Renal pelvis (tissue), 4 donors: ENCODE measurements around the gene OPN1SW. TPM values are rescaled to one million over a fixed set of nuclear protein-coding genes. Genes with fewer than 3 reads are reported as not detected.

Source experiments
- DNase-seq: peaks from one replicate; pipeline ENCODE4 v3.0.0-alpha.2; 2013
- polyA plus RNA-seq, 3 donors: library from polyadenylated mRNA; unstranded; fragments of 120-200 nt; gene quantifications; one replicate each; pipeline ENCODE4 v1.2.1, GENCODE V29; 2013; ENCODE audit not compliant: insufficient read length in 3 of 3

Gene OPN1SW
- polyA plus RNA-seq, 3 donors, result 1.2 to 1.9 (median 1.4) TPM

- no peak for DNase-seq
Measured at GRCh38 chr7:128734890-128735289, 40.7 kb downstream of the OPN1SW start.

DNA sequence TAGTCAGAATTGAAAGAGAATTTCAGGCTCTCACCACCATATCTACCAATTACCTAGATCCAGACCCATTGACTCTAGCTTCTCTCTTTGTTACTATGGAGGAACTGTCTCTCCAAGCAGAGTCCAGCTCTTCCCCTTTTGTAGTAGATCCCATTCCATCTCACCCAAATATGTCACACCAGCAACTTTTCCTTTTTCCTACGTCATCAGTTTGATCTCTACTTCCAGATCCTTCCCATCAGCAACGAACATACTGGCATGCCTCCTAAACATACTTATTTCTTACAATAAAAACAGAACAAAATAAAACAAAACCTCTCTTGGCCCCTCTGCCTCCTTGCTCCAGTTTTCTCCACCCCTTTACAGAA lies 42.3 kb downstream of the OPN1SW start:
- DNase-seq, result no peak

DNA sequence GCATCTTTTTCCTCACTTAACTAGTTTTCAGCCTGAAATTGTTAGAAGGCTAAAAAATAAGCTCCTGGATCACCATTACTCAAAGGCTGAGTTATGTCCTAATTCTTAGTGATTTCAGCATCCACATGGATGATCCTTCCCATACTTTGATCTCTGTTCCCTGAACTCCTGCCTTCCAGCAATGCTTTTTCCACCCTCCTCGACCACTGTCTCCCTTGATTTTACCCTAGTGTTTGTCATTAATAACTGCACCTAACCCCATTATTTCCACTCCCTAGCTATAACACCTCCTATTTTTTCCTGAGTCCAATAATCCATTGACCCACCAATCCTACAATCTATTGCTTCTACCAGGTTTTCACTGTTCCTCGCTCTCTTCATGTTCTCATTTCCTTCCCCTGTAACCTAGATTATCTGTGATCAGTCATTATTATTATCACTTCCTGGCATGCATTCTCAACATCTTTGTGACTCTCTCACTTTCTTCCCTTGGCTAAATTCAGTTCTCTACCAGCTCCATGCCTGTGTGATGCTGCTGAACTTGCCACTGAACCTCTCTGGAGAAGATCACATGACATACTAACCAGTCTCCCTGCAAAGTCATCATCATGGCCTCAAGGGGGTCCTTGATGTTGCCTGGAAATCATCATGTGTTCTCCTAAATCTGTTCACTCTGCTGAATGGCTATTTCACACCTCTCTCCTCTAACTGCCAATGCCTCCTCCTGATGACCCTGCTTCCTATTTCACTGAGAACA lies 42.9 kb downstream of the OPN1SW start:
- DNase-seq, result no peak

- no peak for DNase-seq
Measured at GRCh38 chr7:128731184-128731583, 44.4 kb downstream of the OPN1SW start.

- no peak for DNase-seq
Measured at GRCh38 chr7:128729494-128729893, 46.1 kb downstream of the OPN1SW start.

DNA sequence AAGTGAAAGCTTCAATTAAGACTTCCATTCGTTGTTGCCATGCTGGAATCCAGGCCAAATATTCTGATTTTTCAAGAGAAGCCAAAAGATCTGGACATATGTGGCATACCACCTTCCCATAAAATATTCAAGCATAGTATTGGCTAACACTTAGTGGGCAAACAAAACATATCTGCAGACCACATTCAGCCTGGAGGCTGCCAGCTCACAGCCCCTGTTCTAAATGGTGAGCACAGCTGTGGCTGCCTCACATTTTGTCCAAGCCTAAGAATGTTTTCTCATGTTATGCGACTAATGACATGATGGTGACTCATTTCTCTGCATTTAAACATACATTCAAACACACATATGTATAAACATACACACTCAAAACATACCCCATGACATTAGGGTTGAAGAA lies 47.0 kb downstream of the OPN1SW start:
- DNase-seq, result no peak

GRCh38 chr7:128727239-128727638 lies 48.4 kb downstream of the OPN1SW start:
- DNase-seq, result no peak

- DNase-seq, result no peak
Measured at GRCh38 chr7:128726737-128727072, 48.9 kb downstream of the OPN1SW start.

DNA sequence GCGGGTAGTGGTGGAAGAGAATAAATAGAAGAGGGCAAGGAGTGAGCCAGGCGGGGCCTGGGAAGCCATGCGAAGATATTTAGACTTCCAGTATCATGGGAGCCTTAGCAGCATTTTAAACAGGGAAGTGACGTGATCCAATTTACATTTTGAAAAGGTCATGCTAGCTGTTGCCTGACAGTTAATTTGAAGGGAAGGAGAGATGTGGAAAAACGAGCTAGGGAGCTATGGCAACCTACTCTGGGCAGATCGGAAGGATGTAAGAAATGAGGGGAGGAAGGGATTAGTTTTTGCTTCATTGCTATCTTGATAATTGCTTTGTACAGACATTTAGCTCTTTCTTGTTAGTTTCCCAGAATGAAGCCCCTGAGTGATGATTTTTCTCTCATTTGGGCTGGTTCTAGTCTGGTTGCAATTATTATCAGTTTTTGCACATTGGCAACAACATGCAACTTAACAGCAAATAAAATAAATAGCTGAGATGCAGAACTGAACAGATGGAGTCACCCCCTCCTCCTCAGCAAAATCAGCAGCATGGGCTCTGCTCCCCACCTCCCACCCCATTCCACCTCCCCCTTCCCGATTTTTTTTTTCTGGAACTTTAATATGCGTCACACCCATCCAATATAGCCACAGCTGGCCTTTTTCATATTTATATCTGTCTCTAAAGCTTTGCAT lies 49.4 kb downstream of the OPN1SW start:
- no peak for DNase-seq

DNA sequence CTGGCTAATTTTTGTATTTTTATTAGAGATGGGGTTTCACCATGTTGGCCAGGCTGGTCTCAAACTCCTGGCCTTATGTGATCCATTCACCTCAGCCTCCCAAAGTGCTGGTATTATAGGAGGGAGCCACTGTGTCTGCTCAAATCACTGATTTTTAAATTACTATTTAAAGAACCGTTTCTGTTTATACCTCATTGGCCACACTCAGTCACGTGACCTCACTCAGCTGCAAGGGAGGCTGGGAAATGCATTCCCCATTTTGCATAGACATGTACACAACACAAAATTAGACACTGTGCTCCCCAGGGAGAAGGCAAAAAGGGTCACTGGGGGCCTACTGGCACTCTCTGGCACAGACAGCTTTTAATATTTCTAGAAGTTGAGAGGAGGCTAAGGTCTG lies 50.1 kb downstream of the OPN1SW start:
- no peak for DNase-seq

- no peak for DNase-seq
Measured at GRCh38 chr7:128724743-128725142, 50.9 kb downstream of the OPN1SW start.

Other genes starting within 250 kb of the OPN1SW start
- gene GARIN1A, start 103.5 kb downstream of the OPN1SW start, polyA plus RNA-seq, result 1 to 10 TPM; 1.4 to 5.7 (median 3.4) TPM
- 100 to 1,000 TPM; 164 to 202 (median 184) TPM for gene CALU, start 36.4 kb downstream of the OPN1SW start, polyA plus RNA-seq
- 10 to 100 TPM; 17.2 to 27.0 (median 20.6) TPM for gene CCDC136, start 16.2 kb upstream of the OPN1SW start, polyA plus RNA-seq
- gene FLNC, start 54.6 kb upstream of the OPN1SW start, polyA plus RNA-seq, result 10 to 100 TPM; 15.8 to 24.8 (median 18.6) TPM
- 100 to 1,000 TPM; 232 to 280 (median 269) TPM for gene ATP6V1F, start 87.1 kb upstream of the OPN1SW start, polyA plus RNA-seq
- 10 to 100 TPM; 20.7 to 34.5 (median 32.4) TPM for gene KCP, start 134.9 kb upstream of the OPN1SW start, polyA plus RNA-seq
- gene IRF5, start 162.1 kb upstream of the OPN1SW start, polyA plus RNA-seq, result 10 to 100 TPM; 11.4 to 14.8 (median 12.4) TPM